ENCODE results near the gene NDUFS1.

DNA sequence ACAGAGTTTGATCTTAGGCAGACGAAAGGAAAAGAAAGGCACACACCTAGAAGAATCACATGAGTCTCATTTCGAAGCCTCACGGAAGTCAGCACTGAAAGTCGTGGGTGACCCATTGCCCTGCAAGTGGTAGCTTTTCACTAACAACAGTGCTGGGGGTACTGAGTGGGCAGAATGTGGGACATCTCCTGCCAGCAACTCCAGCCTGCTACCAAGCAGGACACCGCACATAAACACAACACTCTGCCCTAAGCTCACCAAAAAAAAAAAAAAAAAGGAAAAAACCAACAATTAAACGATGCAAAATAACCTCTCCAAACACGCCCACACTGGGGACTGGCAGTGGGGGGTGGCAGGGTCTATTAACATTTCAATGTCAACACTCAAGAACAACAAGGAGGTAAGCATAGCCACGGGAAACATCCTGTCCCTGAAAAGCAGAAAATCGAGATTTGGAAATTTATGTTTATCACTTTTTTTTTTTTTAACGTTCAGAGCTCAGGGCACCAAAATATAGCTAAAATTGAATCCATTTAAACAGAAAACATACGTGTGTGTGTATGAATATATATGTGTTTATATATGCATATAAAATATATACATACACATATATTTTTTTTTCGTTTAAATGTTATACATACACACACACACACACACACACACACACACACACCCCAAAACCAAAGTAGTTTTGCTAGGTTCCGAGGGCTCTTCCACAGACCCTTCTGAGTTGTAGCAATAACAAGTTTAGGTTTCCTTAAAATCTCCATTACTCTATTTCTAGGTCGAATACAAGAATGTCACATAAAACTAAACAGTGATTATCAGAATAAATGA lies 75.4 kb downstream of the NDUFS1 start:
- peak; percentile 71 for TF ChIP-seq TAF1 (IDR thresholded peaks at IDR 0.05; ENCODE audit: low read depth, low read length)
- 0 out of 2 replicates have a peak, but pooled peaks have one; percentile 10 for TF ChIP-seq YY1 (IDR thresholded peaks at IDR 0.05; ENCODE audit: low read depth, low read length)
- TF ChIP-seq CEBPB (IDR thresholded peaks at IDR 0.05; ENCODE audit: low read depth, low read length) = no peak
- TF ChIP-seq EGR1 (IDR thresholded peaks at IDR 0.05; ENCODE audit: borderline replicate concordance, low read depth, low read length) = peak; percentile 69
- TF ChIP-seq CTCF (IDR thresholded peaks at IDR 0.05; ENCODE audit: control extremely low read depth in 1 of 3, insufficient read depth in 1 of 3, low read depth in 1 of 3, low read length in 3 of 3) = no peak
- TF ChIP-seq NRF1 (IDR thresholded peaks at IDR 0.05; ENCODE audit: low read depth, low read length) = no peak
- no peak for TF ChIP-seq CREB1 (IDR thresholded peaks at IDR 0.05)
- TF ChIP-seq POLR2A (IDR thresholded peaks at IDR 0.05; ENCODE audit: control extremely low read depth in 1 of 2, low read depth in 2 of 2, low read length in 2 of 2) = peak; percentile 73 to 86
- TF ChIP-seq JUN (IDR thresholded peaks at IDR 0.05; ENCODE audit: low read depth, low read length) = no peak
- no peak for TF ChIP-seq TCF12 (IDR thresholded peaks at IDR 0.05; ENCODE audit: low read depth, low read length)
- TF ChIP-seq PHF8 (conservative IDR thresholded peaks at IDR 0.05; ENCODE audit: low read depth, low read length) = 0 out of 2 replicates have a peak, but pooled peaks have one; percentile 18
- peak; percentile 74 for TF ChIP-seq POLR2AphosphoS5 (IDR thresholded peaks at IDR 0.05; ENCODE audit: low read depth, low read length)

Data from H1 (cell line).